ENCODE data around the gene FHL2. TPM values are rescaled to one million over a fixed set of nuclear protein-coding genes. Genes with fewer than 3 reads are reported as not detected.

The FHL2 gene
- total and polyA plus RNA-seq, 2 of the 13 experiments (the other 11 are each of a cell fraction or from before 2014, with no cell fraction given), result 1.9 to 74.8 TPM

DNA sequence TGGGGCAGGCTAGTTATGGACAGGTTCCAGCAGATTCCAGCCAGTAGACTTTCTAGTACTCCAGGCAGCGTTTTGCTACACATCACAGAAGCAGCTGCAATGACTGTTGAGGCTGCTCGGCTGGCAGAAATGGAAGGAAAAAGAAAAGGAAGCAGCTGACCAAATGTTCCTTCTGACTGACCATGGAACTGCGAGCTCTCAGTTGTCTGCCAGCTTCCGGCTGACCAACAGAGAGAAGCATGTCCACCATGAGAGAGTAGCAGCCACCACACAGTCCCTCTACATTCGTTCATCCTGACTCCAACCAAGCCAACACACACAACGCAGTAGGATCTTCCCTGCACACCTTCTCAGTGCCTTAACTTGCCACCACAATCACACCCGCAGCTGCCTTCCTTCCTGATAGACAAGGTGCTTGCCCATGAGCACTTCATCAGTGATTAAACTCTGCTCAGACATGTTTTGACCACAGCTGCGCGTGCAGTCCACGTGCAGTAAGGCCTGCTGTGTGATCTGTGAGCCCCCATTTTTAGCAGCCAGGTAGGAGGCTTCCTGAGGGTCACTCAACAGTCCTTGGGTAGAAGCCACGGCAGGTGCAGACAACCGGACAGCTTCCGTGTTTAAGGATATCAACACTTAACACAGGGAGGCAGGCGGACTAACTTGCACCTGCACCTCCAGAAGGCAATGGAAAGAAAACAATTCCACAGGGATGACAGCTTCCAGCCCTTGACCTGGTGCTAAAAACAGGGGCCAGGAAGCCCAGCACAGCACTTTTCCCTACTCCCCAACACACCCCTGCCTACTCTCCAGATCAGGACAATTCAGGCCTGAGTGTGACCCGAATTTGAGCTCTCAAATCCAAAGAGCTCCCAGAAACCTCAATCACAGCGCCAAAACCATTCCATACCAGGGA is 70.3 kb downstream of the FHL2 start (continued):
- TF ChIP-seq KMT2B (CRISPR knock-in tag; IDR thresholded peaks at IDR 0.05) (peak; percentile 59), ELF4 (CRISPR knock-in tag; IDR thresholded peaks at IDR 0.05; ENCODE audit: borderline replicate concordance) (0 out of 2 replicates have a peak, but pooled peaks have one; percentile 57), ZNF607 (CRISPR knock-in tag; IDR thresholded peaks at IDR 0.05; ENCODE audit: borderline replicate concordance) (peak; percentile 80; the same call in 1 of the 2 replicates), ZNF253 (CRISPR knock-in tag; IDR thresholded peaks at IDR 0.05; ENCODE audit: borderline replicate concordance) (0 out of 2 replicates have a peak, but pooled peaks have one; percentile 80), KLF12 (CRISPR knock-in tag; IDR thresholded peaks at IDR 0.05; ENCODE audit: borderline replicate concordance) (no peak), ZNF44 (CRISPR knock-in tag; IDR thresholded peaks at IDR 0.05) (0 out of 2 replicates have a peak, but pooled peaks have one; percentile 60), NR2F1 (CRISPR knock-in tag; IDR thresholded peaks at IDR 0.05) (no peak), ZBTB20 (CRISPR knock-in tag; IDR thresholded peaks at IDR 0.05; ENCODE audit: borderline replicate concordance, low read depth) (peak; percentile 76; the same call in 1 of the 2 replicates), NR2F2 (IDR thresholded peaks at IDR 0.05; ENCODE audit: borderline replicate concordance, low read depth) (no peak), GZF1 (CRISPR knock-in tag; IDR thresholded peaks at IDR 0.05) (no peak)
- TF ChIP-seq, protein P1, sequence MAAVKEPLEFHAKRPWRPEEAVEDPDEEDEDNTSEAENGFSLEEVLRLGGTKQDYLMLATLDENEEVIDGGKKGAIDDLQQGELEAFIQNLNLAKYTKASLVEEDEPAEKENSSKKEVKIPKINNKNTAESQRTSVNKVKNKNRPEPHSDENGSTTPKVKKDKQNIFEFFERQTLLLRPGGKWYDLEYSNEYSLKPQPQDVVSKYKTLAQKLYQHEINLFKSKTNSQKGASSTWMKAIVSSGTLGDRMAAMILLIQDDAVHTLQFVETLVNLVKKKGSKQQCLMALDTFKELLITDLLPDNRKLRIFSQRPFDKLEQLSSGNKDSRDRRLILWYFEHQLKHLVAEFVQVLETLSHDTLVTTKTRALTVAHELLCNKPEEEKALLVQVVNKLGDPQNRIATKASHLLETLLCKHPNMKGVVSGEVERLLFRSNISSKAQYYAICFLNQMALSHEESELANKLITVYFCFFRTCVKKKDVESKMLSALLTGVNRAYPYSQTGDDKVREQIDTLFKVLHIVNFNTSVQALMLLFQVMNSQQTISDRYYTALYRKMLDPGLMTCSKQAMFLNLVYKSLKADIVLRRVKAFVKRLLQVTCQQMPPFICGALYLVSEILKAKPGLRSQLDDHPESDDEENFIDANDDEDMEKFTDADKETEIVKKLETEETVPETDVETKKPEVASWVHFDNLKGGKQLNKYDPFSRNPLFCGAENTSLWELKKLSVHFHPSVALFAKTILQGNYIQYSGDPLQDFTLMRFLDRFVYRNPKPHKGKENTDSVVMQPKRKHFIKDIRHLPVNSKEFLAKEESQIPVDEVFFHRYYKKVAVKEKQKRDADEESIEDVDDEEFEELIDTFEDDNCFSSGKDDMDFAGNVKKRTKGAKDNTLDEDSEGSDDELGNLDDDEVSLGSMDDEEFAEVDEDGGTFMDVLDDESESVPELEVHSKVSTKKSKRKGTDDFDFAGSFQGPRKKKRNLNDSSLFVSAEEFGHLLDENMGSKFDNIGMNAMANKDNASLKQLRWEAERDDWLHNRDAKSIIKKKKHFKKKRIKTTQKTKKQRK (IDR thresholded peaks at IDR 0.05; ENCODE audit: low read length), result no peak
- TF ChIP-seq, protein P2, sequence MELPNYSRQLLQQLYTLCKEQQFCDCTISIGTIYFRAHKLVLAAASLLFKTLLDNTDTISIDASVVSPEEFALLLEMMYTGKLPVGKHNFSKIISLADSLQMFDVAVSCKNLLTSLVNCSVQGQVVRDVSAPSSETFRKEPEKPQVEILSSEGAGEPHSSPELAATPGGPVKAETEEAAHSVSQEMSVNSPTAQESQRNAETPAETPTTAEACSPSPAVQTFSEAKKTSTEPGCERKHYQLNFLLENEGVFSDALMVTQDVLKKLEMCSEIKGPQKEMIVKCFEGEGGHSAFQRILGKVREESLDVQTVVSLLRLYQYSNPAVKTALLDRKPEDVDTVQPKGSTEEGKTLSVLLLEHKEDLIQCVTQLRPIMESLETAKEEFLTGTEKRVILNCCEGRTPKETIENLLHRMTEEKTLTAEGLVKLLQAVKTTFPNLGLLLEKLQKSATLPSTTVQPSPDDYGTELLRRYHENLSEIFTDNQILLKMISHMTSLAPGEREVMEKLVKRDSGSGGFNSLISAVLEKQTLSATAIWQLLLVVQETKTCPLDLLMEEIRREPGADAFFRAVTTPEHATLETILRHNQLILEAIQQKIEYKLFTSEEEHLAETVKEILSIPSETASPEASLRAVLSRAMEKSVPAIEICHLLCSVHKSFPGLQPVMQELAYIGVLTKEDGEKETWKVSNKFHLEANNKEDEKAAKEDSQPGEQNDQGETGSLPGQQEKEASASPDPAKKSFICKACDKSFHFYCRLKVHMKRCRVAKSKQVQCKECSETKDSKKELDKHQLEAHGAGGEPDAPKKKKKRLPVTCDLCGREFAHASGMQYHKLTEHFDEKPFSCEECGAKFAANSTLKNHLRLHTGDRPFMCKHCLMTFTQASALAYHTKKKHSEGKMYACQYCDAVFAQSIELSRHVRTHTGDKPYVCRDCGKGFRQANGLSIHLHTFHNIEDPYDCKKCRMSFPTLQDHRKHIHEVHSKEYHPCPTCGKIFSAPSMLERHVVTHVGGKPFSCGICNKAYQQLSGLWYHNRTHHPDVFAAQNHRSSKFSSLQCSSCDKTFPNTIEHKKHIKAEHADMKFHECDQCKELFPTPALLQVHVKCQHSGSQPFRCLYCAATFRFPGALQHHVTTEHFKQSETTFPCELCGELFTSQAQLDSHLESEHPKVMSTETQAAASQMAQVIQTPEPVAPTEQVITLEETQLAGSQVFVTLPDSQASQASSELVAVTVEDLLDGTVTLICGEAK (IDR thresholded peaks at IDR 0.05), result no peak
- TF ChIP-seq, protein P2 (CRISPR knock-in tag; IDR thresholded peaks at IDR 0.05), result no peak; the same call in none of the 2 replicates

Measured in HepG2 (cell line).